ELR (cell line): ENCODE data around the gene NRG2.

Experiments
- DNase-seq: peaks from one replicate; pipeline ENCODE4 v3.0.0-alpha.2; 2015; ENCODE audit warnings: low read depth

The NRG2 gene

GRCh38 chr5:139838381-139839197 is 204.5 kb downstream of the NRG2 start:
- no peak for DNase-seq

- DNase-seq, result peak; percentile 10
Observed at GRCh38 chr5:139837711-139838380, 205.3 kb downstream of the NRG2 start.

- DNase-seq, result no peak
Observed at GRCh38 chr5:139836469-139837208, 206.5 kb downstream of the NRG2 start.

GRCh38 chr5:139835656-139836055 is 207.4 kb downstream of the NRG2 start:
- DNase-seq, result no peak

GRCh38 chr5:139833525-139833924 is 209.6 kb downstream of the NRG2 start:
- no peak for DNase-seq

GRCh38 chr5:139831624-139832023 is 211.5 kb downstream of the NRG2 start:
- DNase-seq, result no peak

GRCh38 chr5:139829471-139829870 is 213.6 kb downstream of the NRG2 start:
- DNase-seq, result no peak

- no peak for DNase-seq
Observed at GRCh38 chr5:139828207-139828895, 214.7 kb downstream of the NRG2 start.

GRCh38 chr5:139825690-139826089 is 217.4 kb downstream of the NRG2 start:
- DNase-seq, result no peak

GRCh38 chr5:139823757-139824355 is 219.2 kb downstream of the NRG2 start:
- DNase-seq, result no peak

- no peak for DNase-seq
Observed at GRCh38 chr5:139822553-139823425, 220.3 kb downstream of the NRG2 start.

GRCh38 chr5:139821806-139822552 is 221.1 kb downstream of the NRG2 start:
- no peak for DNase-seq

GRCh38 chr5:139820606-139821005 is 222.5 kb downstream of the NRG2 start:
- DNase-seq, result no peak

GRCh38 chr5:139820130-139820529 is 223.0 kb downstream of the NRG2 start:
- DNase-seq, result no peak

- DNase-seq, result no peak
Observed at GRCh38 chr5:139817970-139818369, 225.1 kb downstream of the NRG2 start.

- no peak for DNase-seq
Observed at GRCh38 chr5:139817362-139817761, 225.7 kb downstream of the NRG2 start.

GRCh38 chr5:139816566-139816965 is 226.5 kb downstream of the NRG2 start:
- no peak for DNase-seq

- no peak for DNase-seq
Observed at GRCh38 chr5:139814704-139815280, 228.3 kb downstream of the NRG2 start.

GRCh38 chr5:139814191-139814601 is 228.9 kb downstream of the NRG2 start:
- no peak for DNase-seq
